Heart left ventricle (tissue), 16 donors: Measurements from ENCODE around the gene CACNB2. TPM values are rescaled to one million over a fixed set of nuclear protein-coding genes. Genes with fewer than 3 reads are reported as not detected.

Experiments used
- ATAC-seq, 4 donors: fragments of 200-7000 bp; cut with Tn5 transposase; one replicate each; pipeline ENCODE4 v1.9.1; 2020 to 2022; ENCODE audit warnings: moderate library complexity in 4 of 4, mild to moderate bottlenecking in 3 of 4, moderate number of reproducible peaks in 1 of 4
- DNase-seq, 5 donors: peaks; one replicate each; pipeline ENCODE4 v3.0.0-alpha.2; 2020
- H3K27ac ChIP-seq, 12 donors: fragments of 200-600 bp; sonication (generic) in 4 of 12; one replicate each; pipeline versions ENCODE4 v1.5.0 to v1.8.0; 2016 to 2022; ENCODE audit warnings: mild to moderate bottlenecking in 2 of 12
- H3K27me3 ChIP-seq, 9 donors: fragments of 200-600 bp; sonication (generic) in 2 of 9; one replicate each; pipeline versions ENCODE4 v1.5.1 to v1.8.0; 2016 to 2022; ENCODE audit warnings: mild to moderate bottlenecking in 3 of 9
- H3K36me3 ChIP-seq, 9 donors: fragments of 200-600 bp; sonication (generic) in 2 of 9; one replicate each; pipeline versions ENCODE4 v1.5.0 to v1.8.0; 2018 to 2022; ENCODE audit warnings: mild to moderate bottlenecking in 2 of 9
- H3K4me1 ChIP-seq, 12 donors: fragments of 200-600 bp; sonication (generic) in 4 of 12; one replicate each; pipeline versions ENCODE4 v1.5.0 to v1.8.0; 2016 to 2022; ENCODE audit warnings: mild to moderate bottlenecking in 3 of 12
- H3K4me3 ChIP-seq, 12 donors: fragments of 200-600 bp; sonication (generic) in 4 of 12; one replicate each; pipeline versions ENCODE4 v1.5.0 to v1.8.0; 2017 to 2022; ENCODE audit warnings: mild to moderate bottlenecking in 9 of 12, moderate library complexity in 4 of 12
- H3K9me3 ChIP-seq, 12 donors: fragments of 200-600 bp; sonication (generic) in 4 of 12; one replicate each; pipeline versions ENCODE4 v1.5.0 to v1.8.0; 2016 to 2022; ENCODE audit warnings: mild to moderate bottlenecking in 1 of 12
- CTCF ChIP-seq, 12 donors: fragments of 200-600 bp; sonication (generic) in 4 of 12; IDR thresholded peaks; one replicate each; pipeline versions ENCODE4 v1.5.0 to v1.8.0; 2018 to 2022; ENCODE audit warnings: antibody characterized with exemption in 12 of 12, mild to moderate bottlenecking in 5 of 12
- POLR2A ChIP-seq, 2 donors: fragments of 450-650 bp; IDR thresholded peaks; one replicate each; pipeline ENCODE4 v1.6.1; 2017; ENCODE audit warnings: antibody characterized with exemption in 2 of 2, mild to moderate bottlenecking in 2 of 2, moderate library complexity in 2 of 2
- WGBS, 4 donors: extraction: QIAGEN DNeasy Blood & Tissue Kit in 2 of 4; methylation state at CpG; one replicate each; pipeline versions ENCODE4 v1.1.5 to v1.1.7; 2013 to 2018; 5-methylcytosine and 5-hydroxymethylcytosine counted together
- intact Hi-C, 10 donors: fragments of 100-400 bp; cut with DNase I; formaldehyde crosslinking; loops; one replicate each; pipeline versions ENCODE4 v1.11.1 to v1.14.2; 2022
- polyA plus RNA-seq, 2 donors: library from polyadenylated mRNA; stranded (reverse); fragments of 200-250 nt; gene quantifications; one replicate each; pipeline ENCODE4 v1.2.3, GENCODE V29; 2013
- total RNA-seq, 9 donors: library from RNA; depleted of rRNA in 2 of 9; stranded (reverse); fragments of >200 nt in 2 of 9; fragmentation: NEBNext Ultra II Directional in 3 of 9; extraction: Animal tissue kit (Norgen Biotek cat#: 25700) in 3 of 9; gene quantifications; one replicate each; pipeline versions ENCODE4 v1.1.0 to v1.2.4, GENCODE V29; 2016 to 2023
- donor health status: ischemic (EF 13 %, LVEDD 7.1; RV severe dilation, severe dysfunction).
- donor health status: healthy with polysubstance abuse.
- donor health status: DM: no; HTN: yes; CAD: no.
- donor health status: DM: no; HTN: no; CAD: no.
- donor health status: ischemic (EF 25% LVEDD 6.9; RV normal size, moderate dysfunction).
- donor health status: ischemic (EF 25% LVEDD 5.7; RV mildly dilated, moderate dysfunction).
- donor health status: healthy.
- donor health status: DM: yes; HTN: yes; CAD: no.
- donor health status: ischemic (EF 35%, LVEDD 5.7; RV mildly dilated, moderate dysfunction).
- donor health status: nonischemic (EF 11% LVEDD 7.7; RV severe dilation, severe dysfunction).
- donor health status: DM: yes; HTN: yes; CAD: no.
- donor health status: PGD.
- donor health status: ischemic (EF 29% LVEDD 5.4; RV normal size, mild dysfunction).
- donor health status: nonischemic (EF 23%, LVEDD 6.1; RV moderate dilation, normal function).

The CACNB2 gene
- total and polyA plus RNA-seq, 11 donors = 11.4 to 63.2 (median 33.2) TPM

DNA sequence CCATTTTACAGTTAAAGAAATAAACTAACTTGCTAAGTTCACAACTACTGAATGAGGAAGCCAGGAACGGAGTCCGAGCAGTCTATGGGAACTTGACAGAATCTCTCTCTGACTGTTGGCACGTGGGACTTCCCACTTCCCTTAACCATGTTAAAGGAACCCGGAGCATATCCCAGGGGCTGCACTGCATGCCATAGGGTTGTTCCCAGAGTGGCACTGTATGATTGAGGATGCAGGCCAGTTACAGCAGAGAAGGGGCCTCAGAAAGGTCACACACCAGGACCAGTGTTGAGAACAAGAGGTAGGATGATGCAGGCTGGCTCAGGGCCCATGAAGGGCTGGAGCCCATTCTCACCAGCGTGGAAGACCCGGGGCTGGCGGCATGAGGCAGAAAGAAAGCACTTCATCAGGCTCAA is 309.4 kb downstream of the CACNB2 start:
- intact Hi-C loops = no loop called here
- Histone ChIP-seq H3K9me3 (no peaks in the 10 kb centered on the region), H3K4me1 (peaks cover 0 to 42% (median 5%) of the 10 kb centered on the region in 12 donors), H3K4me3 (no peak overlapping the region), H3K27ac (peak overlapping the region in 6 of 12 donors; percentile 3 to 29 (median 17)), H3K36me3 (peaks cover 0 to 4% (median 0%) of the 10 kb centered on the region in 9 donors), H3K27me3 (no peaks in the 10 kb centered on the region)
- peak in 3 of 4 donors; percentile 56 to 70 (median 67) for ATAC-seq
- no peak for TF ChIP-seq POLR2A (IDR thresholded peaks at IDR 0.05)
- no peak for TF ChIP-seq CTCF (IDR thresholded peaks at IDR 0.05)
- WGBS, 4 donors = 21 to 39% (median 28%) methylated on average over 7 of the region's 7 CpGs
- peak in 2 of 5 donors; percentile 40 to 51 for DNase-seq

GRCh38 chr10:18450298-18450697 is 310.1 kb downstream of the CACNB2 start:
- H3K36me3 ChIP-seq = peaks cover 0 to 4% (median 0%) of the 10 kb centered on the region in 9 donors
- peak overlapping the region in 4 of 12 donors; percentile 16 to 29 (median 18) for H3K27ac ChIP-seq
- ATAC-seq (no peak), DNase-seq (no peak)
- whole genome bisulfite sequencing, 4 donors = 62 to 75% (median 67%) methylated on average over 6 of the region's 6 CpGs
- TF ChIP-seq CTCF (IDR thresholded peaks at IDR 0.05) = no peak
- TF ChIP-seq POLR2A (IDR thresholded peaks at IDR 0.05) = no peak
- intact Hi-C loops = no loop called here
- H3K27me3 ChIP-seq = no peaks in the 10 kb centered on the region
- peaks cover 0 to 45% (median 7%) of the 10 kb centered on the region in 12 donors for H3K4me1 ChIP-seq
- no peaks in the 10 kb centered on the region for H3K9me3 ChIP-seq
- no peak overlapping the region for H3K4me3 ChIP-seq

- Histone ChIP-seq H3K27ac (peak overlapping the region in 7 of 12 donors; percentile 39 to 64 (median 53)), H3K27me3 (no peaks in the 10 kb centered on the region), H3K4me1 (peaks cover 0 to 18% (median 3%) of the 10 kb centered on the region in 12 donors), H3K36me3 (peaks cover 0 to 4% (median 0%) of the 10 kb centered on the region in 9 donors), H3K4me3 (no peak overlapping the region), H3K9me3 (no peaks in the 10 kb centered on the region)
- intact Hi-C loops = no loop called here
- TF ChIP-seq POLR2A (IDR thresholded peaks at IDR 0.05) (no peak), CTCF (IDR thresholded peaks at IDR 0.05) (no peak)
- 28 to 52% (median 42%) methylated on average over 1 of the region's 1 CpG for WGBS, 4 donors
- DNase-seq = no peak
- peak in 3 of 4 donors; percentile 5 to 35 (median 20) for ATAC-seq
These were observed 315.1 kb downstream of the CACNB2 start for GRCh38 chr10:18455086-18455884.

DNA sequence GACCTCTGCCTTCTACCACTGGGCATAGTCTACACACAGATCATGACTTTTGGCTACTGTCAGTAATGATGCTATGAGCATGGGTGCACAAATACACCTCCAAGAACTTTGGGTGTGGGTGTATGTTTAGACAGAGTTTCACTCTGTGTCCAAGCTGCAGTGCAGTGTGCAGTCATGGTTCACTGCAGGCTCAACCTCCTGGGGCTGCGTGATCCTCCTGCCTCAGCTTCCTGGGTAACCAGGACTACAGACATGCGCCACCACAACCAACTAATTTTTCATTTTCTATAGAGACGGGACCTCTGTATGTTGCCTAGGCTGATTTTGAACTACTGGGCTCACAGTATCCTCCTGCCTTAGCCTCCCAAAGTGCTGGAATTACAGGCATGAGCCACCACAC is 316.8 kb downstream of the CACNB2 start:
- peak overlapping the region in 3 of 12 donors; percentile 24 to 50 (median 36) for H3K27ac ChIP-seq
- H3K4me3 ChIP-seq = no peak overlapping the region
- H3K4me1 ChIP-seq = peaks cover 0 to 17% (median 3%) of the 10 kb centered on the region in 12 donors
- no peaks in the 10 kb centered on the region for H3K27me3 ChIP-seq
- WGBS, 4 donors = 85 to 98% (median 94%) methylated on average over 3 of the region's 3 CpGs
- intact Hi-C loops = no loop called here
- H3K9me3 ChIP-seq = no peaks in the 10 kb centered on the region
- ATAC-seq = no peak
- DNase-seq = no peak
- no peaks in the 10 kb centered on the region for H3K36me3 ChIP-seq
- TF ChIP-seq CTCF (IDR thresholded peaks at IDR 0.05) (no peak), POLR2A (IDR thresholded peaks at IDR 0.05) (no peak)
